Stimulated activated CD8-positive, alpha-beta memory T cell treated with anti-CD3 and anti-CD28 coated beads, Interleukin-15, amount 100 ng/mL, for 1 hour (primary cell): Measurements from ENCODE around the gene VMP1.
"Not testable (repeated sequence)": the region's sequence is repeated elsewhere in the genome, so short reads cannot be mapped to it uniquely, and the experiment has no call there.

Experiments used
- DNase-seq: peaks from one replicate; pipeline ENCODE4 v3.0.0-alpha.2; 2020; ENCODE audit warnings: low read depth

VMP1 gene

GRCh38 chr17:59755069-59755468 is 47.6 kb downstream of the VMP1 start:
- not testable (repeated sequence) for DNase-seq

- DNase-seq = no peak
These were observed 48.9 kb downstream of the VMP1 start for GRCh38 chr17:59756236-59756818.

- DNase-seq = no peak
These were observed 49.6 kb downstream of the VMP1 start for GRCh38 chr17:59757043-59757442.

- DNase-seq = no peak
These were observed 50.0 kb downstream of the VMP1 start for GRCh38 chr17:59757470-59757869.

- DNase-seq = no peak
These were observed 50.5 kb downstream of the VMP1 start for GRCh38 chr17:59757881-59758385.

GRCh38 chr17:59758998-59759651 is 51.7 kb downstream of the VMP1 start:
- DNase-seq = not testable (repeated sequence)

GRCh38 chr17:59760160-59760559 is 52.7 kb downstream of the VMP1 start:
- DNase-seq = no peak

GRCh38 chr17:59761385-59762048 is 54.1 kb downstream of the VMP1 start:
- DNase-seq = no peak

- DNase-seq = no peak
These were observed 54.8 kb downstream of the VMP1 start for GRCh38 chr17:59762049-59762823.

- no peak for DNase-seq
These were observed 55.4 kb downstream of the VMP1 start for GRCh38 chr17:59762824-59763374.

- no peak for DNase-seq
These were observed 56.4 kb downstream of the VMP1 start for GRCh38 chr17:59763861-59764260.

- DNase-seq = no peak
These were observed 56.9 kb downstream of the VMP1 start for GRCh38 chr17:59764292-59764741.

GRCh38 chr17:59765038-59765437 is 57.6 kb downstream of the VMP1 start:
- DNase-seq = no peak

- no peak for DNase-seq
These were observed 59.0 kb downstream of the VMP1 start for GRCh38 chr17:59766491-59766890.

GRCh38 chr17:59767176-59767575 is 59.7 kb downstream of the VMP1 start:
- DNase-seq = no peak

GRCh38 chr17:59769887-59770286 is 62.4 kb downstream of the VMP1 start:
- DNase-seq = no peak

- no peak for DNase-seq
These were observed 63.6 kb downstream of the VMP1 start for GRCh38 chr17:59771093-59771492.

- no peak for DNase-seq
These were observed 68.4 kb downstream of the VMP1 start for GRCh38 chr17:59775786-59776350.

- DNase-seq = no peak
These were observed 69.1 kb downstream of the VMP1 start for GRCh38 chr17:59776577-59776976.

GRCh38 chr17:59777033-59777432 is 69.6 kb downstream of the VMP1 start:
- DNase-seq = no peak

- DNase-seq = no peak
These were observed 71.5 kb downstream of the VMP1 start for GRCh38 chr17:59778996-59779395.

- DNase-seq = no peak
These were observed 72.1 kb downstream of the VMP1 start for GRCh38 chr17:59779521-59779920.
